Measurements from ENCODE around the gene MALRD1.

DNA sequence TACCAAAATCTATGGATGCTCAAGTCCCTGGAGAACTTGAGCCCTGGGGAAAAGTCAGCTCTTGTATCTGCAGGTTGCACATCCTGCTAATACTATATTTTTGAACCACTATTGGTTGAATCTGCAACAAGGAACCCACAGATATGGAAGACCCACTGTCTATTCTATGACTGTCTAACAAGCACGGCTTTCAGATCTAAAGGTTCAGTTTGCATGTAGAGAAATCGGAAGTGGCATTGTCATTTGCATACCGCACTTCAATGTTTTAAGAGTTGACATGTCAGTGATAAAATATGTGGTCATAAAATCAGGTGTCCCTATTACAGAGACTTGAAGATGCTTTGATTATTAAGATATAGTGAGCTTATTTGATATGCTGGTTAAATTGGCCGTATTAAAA is 95.6 kb downstream of the MALRD1 start:
- TF ChIP-seq CTCF (IDR thresholded peaks at IDR 0.05), result no peak
- TF ChIP-seq POLR2AphosphoS5 (IDR thresholded peaks at IDR 0.05), result no peak
- TF ChIP-seq EP300 (IDR thresholded peaks at IDR 0.05), result no peak
